ENCODE results near the gene ITGA1. TPM values are rescaled to one million over a fixed set of nuclear protein-coding genes. Genes with fewer than 3 reads are reported as not detected.

Gene ITGA1
- total RNA-seq, 4 donors from 2014 or later, result 41.8 to 94.0 (median 69.6) TPM

DNA sequence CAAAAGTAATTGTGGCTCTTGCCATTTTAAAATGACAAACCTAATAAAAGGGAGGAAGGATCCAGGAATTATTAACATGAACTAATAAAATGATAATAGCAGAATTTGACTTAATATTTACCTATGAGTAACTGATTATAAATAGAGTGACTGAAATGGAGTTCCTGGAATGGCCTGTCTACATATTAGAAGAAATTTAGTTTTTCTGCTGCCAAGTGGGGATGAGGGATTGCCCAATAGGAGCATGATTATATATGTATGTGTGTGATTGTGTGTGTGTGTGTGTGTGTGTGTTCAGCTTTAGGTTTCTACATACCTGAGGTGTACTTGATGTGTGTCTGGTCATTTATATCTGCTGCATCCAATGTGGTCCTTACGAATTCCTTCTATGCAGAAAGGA is 36.6 kb upstream of the ITGA1 start:
- no peak for TF ChIP-seq POLR2A (IDR thresholded peaks at IDR 0.05)
- TF ChIP-seq, protein P1, sequence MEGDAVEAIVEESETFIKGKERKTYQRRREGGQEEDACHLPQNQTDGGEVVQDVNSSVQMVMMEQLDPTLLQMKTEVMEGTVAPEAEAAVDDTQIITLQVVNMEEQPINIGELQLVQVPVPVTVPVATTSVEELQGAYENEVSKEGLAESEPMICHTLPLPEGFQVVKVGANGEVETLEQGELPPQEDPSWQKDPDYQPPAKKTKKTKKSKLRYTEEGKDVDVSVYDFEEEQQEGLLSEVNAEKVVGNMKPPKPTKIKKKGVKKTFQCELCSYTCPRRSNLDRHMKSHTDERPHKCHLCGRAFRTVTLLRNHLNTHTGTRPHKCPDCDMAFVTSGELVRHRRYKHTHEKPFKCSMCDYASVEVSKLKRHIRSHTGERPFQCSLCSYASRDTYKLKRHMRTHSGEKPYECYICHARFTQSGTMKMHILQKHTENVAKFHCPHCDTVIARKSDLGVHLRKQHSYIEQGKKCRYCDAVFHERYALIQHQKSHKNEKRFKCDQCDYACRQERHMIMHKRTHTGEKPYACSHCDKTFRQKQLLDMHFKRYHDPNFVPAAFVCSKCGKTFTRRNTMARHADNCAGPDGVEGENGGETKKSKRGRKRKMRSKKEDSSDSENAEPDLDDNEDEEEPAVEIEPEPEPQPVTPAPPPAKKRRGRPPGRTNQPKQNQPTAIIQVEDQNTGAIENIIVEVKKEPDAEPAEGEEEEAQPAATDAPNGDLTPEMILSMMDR (IDR thresholded peaks at IDR 0.05), result no peak
- Histone ChIP-seq H3K9me3 (no peaks in the 10 kb centered on the region), H3K36me3 (no peaks in the 10 kb centered on the region), H3K27ac (no peak overlapping the region), H3K27me3 (no peaks in the 10 kb centered on the region), H3K4me1 (no peaks in the 10 kb centered on the region), H3K4me3 (no peak overlapping the region)
- intact Hi-C loops (cut with DNase I; ENCODE audit: low total_unique reads), result no loop called here
- DNase-seq, result no peak

DNA sequence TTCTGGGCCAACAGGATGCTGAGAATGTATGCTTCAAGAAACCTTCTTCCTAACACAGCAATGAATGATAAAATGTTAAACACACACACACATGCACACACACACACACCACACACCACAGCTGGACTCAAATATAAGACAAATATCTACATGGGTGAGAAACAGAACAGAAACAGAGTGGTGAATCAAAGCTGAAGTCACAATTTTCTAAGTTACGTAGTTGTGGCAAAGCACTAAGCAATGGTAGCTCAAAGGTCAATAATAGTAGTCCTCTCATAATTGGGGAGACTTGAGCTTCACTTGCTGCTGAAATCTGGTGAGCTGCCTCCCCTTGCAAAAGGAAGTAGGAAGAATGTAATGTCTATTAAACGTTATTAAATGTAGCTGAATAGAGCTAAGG is 33.7 kb upstream of the ITGA1 start:
- Histone ChIP-seq H3K4me1 (no peaks in the 10 kb centered on the region), H3K4me3 (no peak overlapping the region), H3K27me3 (no peaks in the 10 kb centered on the region), H3K27ac (no peak overlapping the region), H3K36me3 (no peaks in the 10 kb centered on the region), H3K9me3 (no peaks in the 10 kb centered on the region)
- TF ChIP-seq POLR2A (IDR thresholded peaks at IDR 0.05), result no peak
- TF ChIP-seq, protein P1 (IDR thresholded peaks at IDR 0.05), result no peak
- intact Hi-C loops (cut with DNase I; ENCODE audit: low total_unique reads), result no loop called here
- DNase-seq, result no peak

DNA sequence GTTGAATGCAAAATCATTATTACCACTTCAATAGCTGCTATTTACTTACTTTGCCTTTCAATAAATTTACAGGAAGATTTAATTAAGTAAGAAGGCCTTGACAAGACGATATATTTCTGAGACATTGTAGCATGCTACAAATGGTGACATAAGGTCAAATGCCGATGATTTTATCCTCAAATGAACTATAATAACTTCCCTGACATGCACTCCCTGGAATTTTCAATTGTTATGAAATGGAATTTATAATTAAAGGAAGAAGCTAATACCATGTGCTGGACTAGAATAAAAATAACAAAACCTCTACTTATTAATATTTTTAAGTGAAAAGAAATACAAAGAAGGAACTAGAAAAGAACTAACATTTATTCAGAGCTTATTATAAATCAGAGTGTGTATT is 30.2 kb upstream of the ITGA1 start:
- no peaks in the 10 kb centered on the region for H3K36me3 ChIP-seq
- intact Hi-C loops (cut with DNase I; ENCODE audit: low total_unique reads), result no loop called here
- H3K27me3 ChIP-seq, result no peaks in the 10 kb centered on the region
- no peak overlapping the region for H3K4me3 ChIP-seq
- TF ChIP-seq, protein P1 (IDR thresholded peaks at IDR 0.05), result no peak
- no peak for TF ChIP-seq POLR2A (IDR thresholded peaks at IDR 0.05)
- H3K27ac ChIP-seq, result no peak overlapping the region
- H3K9me3 ChIP-seq, result no peaks in the 10 kb centered on the region
- no peaks in the 10 kb centered on the region for H3K4me1 ChIP-seq
- DNase-seq, result no peak

DNA sequence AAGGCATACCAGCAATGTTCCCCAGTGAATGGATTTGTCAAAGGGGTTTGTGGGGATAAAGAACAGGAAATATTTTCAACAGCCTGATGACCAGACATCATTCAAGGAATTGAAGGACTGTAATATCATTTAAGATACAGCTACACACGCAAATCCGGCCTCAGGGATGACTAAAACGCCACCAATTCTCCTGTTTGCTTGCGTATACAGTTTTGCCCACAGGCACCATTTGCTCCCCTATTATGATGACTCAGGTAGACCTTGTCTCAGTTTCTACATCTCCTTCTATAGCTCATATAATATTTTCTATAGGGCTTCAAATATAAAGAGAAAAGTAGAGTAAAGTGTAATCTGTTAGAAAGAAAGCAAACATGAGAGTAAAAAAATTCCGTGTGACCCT is 29.7 kb upstream of the ITGA1 start:
- TF ChIP-seq, protein P1 (IDR thresholded peaks at IDR 0.05), result no peak
- TF ChIP-seq POLR2A (IDR thresholded peaks at IDR 0.05), result no peak
- Histone ChIP-seq H3K27me3 (no peaks in the 10 kb centered on the region), H3K27ac (no peak overlapping the region), H3K9me3 (no peaks in the 10 kb centered on the region), H3K4me1 (no peaks in the 10 kb centered on the region), H3K36me3 (no peaks in the 10 kb centered on the region), H3K4me3 (no peak overlapping the region)
- intact Hi-C loops (cut with DNase I; ENCODE audit: low total_unique reads), result no loop called here
- DNase-seq, result no peak

DNA sequence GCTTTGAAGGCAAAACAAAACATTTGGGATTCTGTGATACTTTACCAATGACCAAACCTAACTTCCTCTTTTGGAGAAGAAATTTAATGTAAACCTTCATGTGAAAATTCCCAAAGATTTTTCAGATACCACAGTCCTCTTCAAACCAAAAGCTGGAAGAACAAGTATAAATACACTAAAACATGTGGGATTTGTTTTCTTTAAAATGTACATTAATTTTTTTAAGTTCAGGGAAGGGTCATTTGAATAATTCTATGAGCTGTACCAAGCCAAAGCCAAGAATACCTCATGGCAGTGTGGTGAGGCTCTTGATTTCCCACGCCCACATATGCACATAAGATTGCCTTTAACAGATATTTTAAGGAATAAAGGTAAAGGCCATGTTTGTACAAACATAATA is 28.4 kb upstream of the ITGA1 start:
- DNase-seq, result no peak

More for the DNA sequence above, 28.4 kb upstream of the ITGA1 start:
- intact Hi-C loops (cut with DNase I; ENCODE audit: low total_unique reads), result no loop called here
- no peaks in the 10 kb centered on the region for H3K36me3 ChIP-seq
- H3K27me3 ChIP-seq, result no peaks in the 10 kb centered on the region
- no peaks in the 10 kb centered on the region for H3K4me1 ChIP-seq
- no peaks in the 10 kb centered on the region for H3K9me3 ChIP-seq
- no peak for TF ChIP-seq POLR2A (IDR thresholded peaks at IDR 0.05)
- TF ChIP-seq, protein P1 (IDR thresholded peaks at IDR 0.05), result no peak
- H3K4me3 ChIP-seq, result no peak overlapping the region
- no peak overlapping the region for H3K27ac ChIP-seq
